HG03175 (cell line): Measurements from ENCODE around the gene ACAP3.
"Not testable (repeated sequence)": the region's sequence is repeated elsewhere in the genome, so short reads cannot be mapped to it uniquely, and the experiment has no call there.

Experiments
- ATAC-seq: cut with Tn5 transposase; IDR thresholded peaks from one replicate; pipeline ENCODE4 v1.9.1; 2021; ENCODE audit warnings: mild to moderate bottlenecking, moderate library complexity; ENCODE audit not compliant: unreplicated experiment

ACAP3 gene

GRCh38 chr1:1248009-1248913, 59.5 kb downstream of the ACAP3 start:
- not testable (repeated sequence) for ATAC-seq

DNA sequence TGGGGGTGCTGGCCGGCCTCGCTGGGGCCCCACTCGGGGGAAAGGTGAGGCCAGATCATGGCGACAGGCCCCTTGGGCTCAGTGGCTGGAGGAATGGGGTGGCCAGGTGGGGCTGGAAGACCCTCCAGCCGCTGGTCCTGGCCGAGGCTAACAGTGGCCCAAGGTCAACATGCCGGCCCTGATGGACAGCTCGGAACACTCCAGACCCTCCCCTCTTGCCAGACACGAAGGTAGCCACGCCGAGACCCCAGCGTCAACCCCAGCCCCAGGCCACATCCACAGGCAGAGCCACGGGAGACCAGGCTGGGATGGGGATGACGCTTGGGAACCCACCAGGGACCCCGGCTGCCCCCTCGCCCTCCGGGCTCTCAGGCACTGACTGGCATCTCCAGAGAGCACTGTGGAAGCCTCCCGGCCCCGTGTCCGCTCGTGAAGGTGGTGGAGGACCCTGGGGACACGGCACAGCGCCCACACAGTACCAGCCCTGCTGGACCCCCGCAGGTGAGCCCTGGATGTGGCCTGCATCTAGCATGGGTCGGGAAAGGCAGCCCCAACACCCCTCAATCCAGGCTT, 60.3 kb downstream of the ACAP3 start:
- ATAC-seq = no peak

- ATAC-seq = no peak
Measured at GRCh38 chr1:1246577-1247340, 61.0 kb downstream of the ACAP3 start, which contains the start of gene C1QTNF12. Gene C1QTNF12 (minus strand): TSS chr1:1246722. CDS start chr1:1246690, 32 bp downstream.

DNA sequence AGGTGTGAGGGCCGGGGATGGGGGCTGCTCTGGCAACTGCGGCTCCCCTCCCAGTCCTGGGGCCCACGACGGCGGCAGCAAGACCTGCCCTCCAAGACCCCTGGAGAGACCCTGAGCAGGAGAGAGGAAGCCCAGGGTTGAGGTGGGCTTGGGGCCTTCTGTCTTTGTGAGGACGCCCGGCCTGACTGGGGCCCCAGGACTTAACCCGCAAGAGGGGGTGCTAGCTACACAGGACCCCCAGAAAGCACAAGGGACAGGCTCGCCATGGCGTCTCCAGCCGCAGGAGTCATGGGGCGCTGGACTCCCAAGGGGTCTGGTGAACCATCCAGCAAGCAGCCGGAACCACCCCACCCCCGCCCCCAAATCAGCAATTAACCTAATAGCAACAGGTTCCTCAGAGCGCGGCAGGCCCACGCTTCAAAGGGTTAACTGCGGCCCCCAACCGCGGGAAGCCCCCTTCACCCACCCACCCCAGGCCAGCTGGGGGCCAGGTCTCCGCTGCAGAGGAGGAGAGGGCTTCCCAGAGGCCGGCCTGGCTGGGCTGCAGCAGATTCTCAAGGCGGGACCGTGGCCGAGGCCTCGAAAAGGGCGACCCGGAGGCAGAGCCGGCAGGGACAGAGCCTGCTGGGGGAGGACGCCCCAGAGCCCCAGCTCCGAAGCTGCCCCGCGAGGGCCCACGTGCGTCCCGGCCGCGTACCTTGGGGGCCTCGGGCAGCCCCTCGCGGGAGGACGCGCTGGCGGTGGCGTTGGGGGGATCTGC, 61.7 kb downstream of the ACAP3 start:
- no peak for ATAC-seq

DNA sequence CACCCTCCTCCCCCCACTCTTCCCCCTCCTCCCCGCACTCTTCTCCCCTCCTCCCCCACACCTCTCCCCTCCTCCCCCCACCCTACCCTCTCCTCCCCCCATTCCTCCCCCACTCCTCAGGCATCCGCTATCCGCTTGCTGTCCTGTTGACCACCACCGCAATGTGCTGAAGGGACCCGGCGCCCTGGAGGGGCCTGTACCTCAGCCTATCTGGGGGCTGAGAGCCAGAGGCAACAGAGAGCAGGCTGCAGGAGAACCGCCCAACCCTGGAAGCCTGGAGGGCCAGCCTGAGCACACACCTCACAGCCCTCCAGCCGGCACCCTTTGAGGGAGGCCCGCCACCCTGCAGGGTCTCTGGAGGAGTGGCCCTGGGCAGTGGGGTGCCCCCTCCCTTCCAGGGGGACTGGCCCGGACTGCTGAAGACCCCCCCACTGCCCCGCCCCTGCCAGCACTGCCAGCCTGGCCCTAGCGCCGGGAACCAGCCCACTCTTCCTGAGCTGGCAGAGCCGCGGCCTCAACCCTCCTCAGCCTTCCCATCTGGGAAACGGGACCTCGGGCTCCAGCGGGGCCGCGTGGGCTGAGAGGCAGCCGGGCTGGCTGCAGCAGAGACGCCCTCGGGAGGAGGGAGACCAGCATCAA, 62.4 kb downstream of the ACAP3 start:
- no peak for ATAC-seq

DNA sequence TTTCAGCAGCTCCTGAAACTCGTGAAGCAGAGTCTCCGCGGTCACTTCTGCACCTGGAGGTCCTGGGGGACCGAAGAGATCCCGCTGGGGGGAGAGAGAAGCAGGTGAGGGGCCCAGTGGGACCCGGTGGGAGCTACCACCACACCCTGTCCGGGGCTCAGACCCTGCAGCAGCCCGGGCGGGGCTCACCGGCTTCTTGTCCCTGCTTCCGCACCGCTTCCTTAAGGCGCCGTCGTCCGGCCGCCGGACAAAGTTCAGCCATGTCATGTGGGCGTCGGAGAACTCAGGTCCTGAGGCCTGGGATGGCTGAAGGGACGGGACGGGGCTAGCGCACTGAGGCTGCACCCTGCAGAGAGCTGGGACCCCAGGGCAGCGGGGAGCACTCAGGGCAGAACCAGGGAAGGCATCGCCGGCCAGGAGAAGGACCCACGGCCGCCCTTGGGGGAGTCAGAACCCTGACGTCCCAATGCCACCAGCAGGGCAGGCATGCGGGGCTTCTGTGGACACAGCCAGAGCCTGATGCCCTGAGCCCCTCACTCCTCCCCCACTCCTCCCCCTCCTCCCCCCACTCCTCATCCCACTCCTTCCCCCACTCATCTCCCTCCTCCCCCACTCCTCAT, 63.4 kb downstream of the ACAP3 start:
- no peak for ATAC-seq

DNA sequence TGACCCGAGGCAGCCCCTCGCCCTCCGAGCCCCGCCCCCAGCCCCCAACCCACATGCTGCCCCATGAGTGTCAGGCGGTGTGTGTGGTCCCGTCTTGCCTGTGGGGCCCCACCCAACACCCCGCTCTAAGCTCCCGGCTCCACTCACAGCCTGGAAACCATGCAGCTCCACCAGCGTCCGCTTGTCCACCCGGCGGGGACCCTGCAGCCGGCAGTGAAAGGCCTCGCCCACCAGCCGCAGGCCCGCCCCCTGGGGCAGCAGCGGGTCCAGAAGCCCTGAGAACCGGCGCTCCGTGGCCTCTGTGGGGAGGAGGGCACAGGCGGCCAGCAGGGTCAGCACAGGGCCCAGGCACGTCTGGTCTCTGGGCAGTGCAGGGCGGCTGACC, 63.9 kb downstream of the ACAP3 start:
- no peak for ATAC-seq

DNA sequence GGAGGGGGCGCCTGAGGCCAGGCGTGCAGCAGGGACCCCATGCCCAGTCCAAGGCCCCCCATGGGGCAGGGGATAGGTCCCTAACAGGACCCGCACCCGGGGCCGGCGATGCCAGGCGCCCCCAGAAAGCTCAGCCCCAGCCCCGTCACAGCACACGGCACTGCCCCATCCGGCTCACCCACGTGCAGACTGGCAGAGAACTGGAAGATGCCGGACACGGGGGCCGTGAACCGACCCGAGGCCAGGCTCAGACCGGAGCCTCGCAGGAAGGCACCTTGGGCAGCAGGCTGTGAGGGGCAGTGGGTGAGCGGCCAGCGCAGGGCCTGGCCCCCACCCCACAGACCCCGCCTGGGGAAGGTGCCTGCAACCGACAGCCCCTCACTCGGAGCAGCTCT, 64.5 kb downstream of the ACAP3 start:
- ATAC-seq = no peak

GRCh38 chr1:1242461-1243265, 65.1 kb downstream of the ACAP3 start:
- no peak for ATAC-seq
